IPS-15b (cell line): Measurements from ENCODE around the gene PDIA2.

Experiments
- H3K27me3 ChIP-seq: one replicate; pipeline ENCODE4 v1.6.1; 2013; ENCODE audit warnings: low read length; ENCODE audit not compliant: control insufficient read depth, insufficient read depth
- H3K36me3 ChIP-seq: one replicate; pipeline ENCODE4 v1.6.1; 2013; ENCODE audit warnings: low read length; ENCODE audit not compliant: control insufficient read depth, insufficient read depth
- H3K4me1 ChIP-seq: one replicate; pipeline ENCODE4 v1.6.1; 2013; ENCODE audit warnings: mild to moderate bottlenecking, low read length; ENCODE audit not compliant: control insufficient read depth, insufficient read depth
- H3K4me3 ChIP-seq: one replicate; pipeline ENCODE4 v1.5.1; 2013; ENCODE audit warnings: low read depth, low read length
- H3K9ac ChIP-seq: one replicate; pipeline ENCODE4 v1.6.1; 2013; ENCODE audit warnings: low read depth, mild to moderate bottlenecking, low read length
- H3K9me3 ChIP-seq: one replicate; pipeline ENCODE4 v1.6.1; 2013; ENCODE audit warnings: mild to moderate bottlenecking, low read length; ENCODE audit not compliant: control insufficient read depth, insufficient read depth

Gene PDIA2

GRCh38 chr16:284204-285120, 1.5 kb downstream of the PDIA2 start:
- Histone ChIP-seq H3K4me1 (no peaks in the 10 kb centered on the region), H3K4me3 (no peak overlapping the region)

GRCh38 chr16:285146-286055, 2.4 kb downstream of the PDIA2 start:
- Histone ChIP-seq H3K9ac (no peak overlapping the region), H3K4me1 (no peaks in the 10 kb centered on the region), H3K27me3 (no peaks in the 10 kb centered on the region), H3K4me3 (no peak overlapping the region), H3K36me3 (peaks cover 27% of the 10 kb centered on the region), H3K9me3 (no peaks in the 10 kb centered on the region)

More at GRCh38 chr16:284204-285120, 1.5 kb downstream of the PDIA2 start:
- Histone ChIP-seq H3K9me3 (no peaks in the 10 kb centered on the region), H3K36me3 (peaks cover 20% of the 10 kb centered on the region), H3K27me3 (no peaks in the 10 kb centered on the region), H3K9ac (no peak overlapping the region)

GRCh38 chr16:286491-287297, 3.7 kb downstream of the PDIA2 start:
- Histone ChIP-seq H3K27me3 (no peaks in the 10 kb centered on the region), H3K9me3 (no peaks in the 10 kb centered on the region), H3K4me3 (no peak overlapping the region), H3K36me3 (peaks cover 35% of the 10 kb centered on the region), H3K4me1 (no peaks in the 10 kb centered on the region), H3K9ac (no peak overlapping the region)

GRCh38 chr16:287298-287811, 4.4 kb downstream of the PDIA2 start:
- H3K9me3 ChIP-seq = no peaks in the 10 kb centered on the region
- no peak overlapping the region for H3K9ac ChIP-seq
- no peaks in the 10 kb centered on the region for H3K4me1 ChIP-seq
- H3K4me3 ChIP-seq = no peak overlapping the region
- no peaks in the 10 kb centered on the region for H3K27me3 ChIP-seq
- peaks cover 35% of the 10 kb centered on the region for H3K36me3 ChIP-seq

- no peaks in the 10 kb centered on the region for H3K4me1 ChIP-seq
- no peak overlapping the region for H3K4me3 ChIP-seq
- H3K9me3 ChIP-seq = no peaks in the 10 kb centered on the region
- H3K36me3 ChIP-seq = peaks cover 42% of the 10 kb centered on the region
- no peak overlapping the region for H3K9ac ChIP-seq
- no peaks in the 10 kb centered on the region for H3K27me3 ChIP-seq
These were observed 5.3 kb downstream of the PDIA2 start for GRCh38 chr16:287981-288920.

GRCh38 chr16:289395-289997, 6.5 kb downstream of the PDIA2 start:
- Histone ChIP-seq H3K4me3 (no peak overlapping the region), H3K9me3 (no peaks in the 10 kb centered on the region), H3K36me3 (peaks cover 46% of the 10 kb centered on the region), H3K4me1 (no peaks in the 10 kb centered on the region), H3K27me3 (no peaks in the 10 kb centered on the region), H3K9ac (no peak overlapping the region)

GRCh38 chr16:290015-290680, 7.2 kb downstream of the PDIA2 start:
- Histone ChIP-seq H3K9ac (no peak overlapping the region), H3K27me3 (no peaks in the 10 kb centered on the region), H3K4me3 (no peak overlapping the region), H3K36me3 (peaks cover 42% of the 10 kb centered on the region), H3K4me1 (no peaks in the 10 kb centered on the region), H3K9me3 (no peaks in the 10 kb centered on the region)

- Histone ChIP-seq H3K36me3 (peaks cover 42% of the 10 kb centered on the region), H3K9me3 (no peaks in the 10 kb centered on the region), H3K9ac (no peak overlapping the region), H3K27me3 (no peaks in the 10 kb centered on the region), H3K4me1 (no peaks in the 10 kb centered on the region), H3K4me3 (no peak overlapping the region)
These were observed 7.9 kb downstream of the PDIA2 start for GRCh38 chr16:290681-291405.

GRCh38 chr16:291539-291938, 8.6 kb downstream of the PDIA2 start:
- H3K4me3 ChIP-seq = no peak overlapping the region
- no peaks in the 10 kb centered on the region for H3K27me3 ChIP-seq
- no peak overlapping the region for H3K9ac ChIP-seq
- H3K9me3 ChIP-seq = no peaks in the 10 kb centered on the region
- no peaks in the 10 kb centered on the region for H3K4me1 ChIP-seq
- H3K36me3 ChIP-seq = peaks cover 49% of the 10 kb centered on the region
